Measurements from ENCODE around the gene UST. TPM values are rescaled to one million over a fixed set of nuclear protein-coding genes. Genes with fewer than 3 reads are reported as not detected.

UST gene
- total and polyA plus RNA-seq, 4 donors: 0.24 to 2.7 (median 0.87) TPM

DNA sequence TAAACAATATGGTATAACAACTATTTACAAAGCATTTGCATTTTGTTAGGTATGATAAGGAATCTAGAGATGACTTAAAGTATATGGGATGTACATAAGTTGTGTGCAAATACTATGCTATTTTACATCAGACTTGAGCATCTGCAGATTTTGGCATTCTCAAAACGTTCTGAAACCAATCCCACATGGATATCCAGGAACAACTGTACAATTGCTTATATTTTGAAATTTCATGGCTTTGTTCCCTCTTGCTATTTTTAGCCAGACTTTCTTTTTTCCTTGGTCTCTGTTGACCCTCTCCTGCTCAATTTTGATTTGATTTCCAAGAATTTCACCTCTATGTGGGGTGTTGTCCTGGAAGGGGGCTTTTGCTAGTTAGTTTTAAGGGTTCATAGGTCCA, 32.9 kb upstream of the UST start:
- DNase-seq (ENCODE audit: low spot score): no peak
- 40% methylated on average over 1 of the region's 1 CpG for WGBS

DNA sequence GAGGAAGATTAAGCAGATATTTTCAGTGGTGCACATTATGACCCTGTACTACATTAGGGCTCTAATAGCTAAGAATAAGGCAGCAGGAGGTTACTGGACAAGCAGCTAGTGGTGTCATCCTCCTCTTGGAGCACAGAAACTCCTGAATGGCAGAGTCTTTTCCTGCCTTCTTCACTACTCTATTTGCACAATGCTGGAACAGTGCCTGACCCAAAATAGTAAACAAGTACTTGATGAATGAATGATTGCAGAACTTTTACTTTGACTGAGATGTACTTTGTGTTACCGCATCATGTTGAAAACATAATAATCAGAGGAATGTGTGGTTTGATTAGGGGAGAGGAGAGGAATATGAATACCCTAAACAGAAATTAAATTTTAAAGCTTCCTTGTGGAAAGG, 30.0 kb upstream of the UST start:
- no peak overlapping the region for H3K9ac ChIP-seq (ENCODE audit: low read depth in 1 of 2, low read length in 2 of 2)
- H3K4me1 ChIP-seq (ENCODE audit: control insufficient read depth in 4 of 4, insufficient read depth in 4 of 4, low read length in 3 of 4): no peaks in the 10 kb centered on the region
- H3K4me3 ChIP-seq (ENCODE audit: low read depth in 1 of 3, low read length in 3 of 3): no peak overlapping the region
- no peaks in the 10 kb centered on the region for H3K9me3 ChIP-seq (ENCODE audit: control insufficient read depth in 4 of 4, low read length in 3 of 4)
- no peak for DNase-seq (ENCODE audit: low spot score)
- 48% methylated on average over 1 of the region's 1 CpG for WGBS
- no peak overlapping the region for H3K27ac ChIP-seq (ENCODE audit: low read depth in 1 of 2, low read length in 2 of 2)
- H3K27me3 ChIP-seq (ENCODE audit: control insufficient read depth in 4 of 4, insufficient read depth in 4 of 4, low read length in 3 of 4): no peaks in the 10 kb centered on the region
- H3K36me3 ChIP-seq (ENCODE audit: control insufficient read depth in 4 of 4, insufficient read depth in 3 of 4, low read depth in 1 of 4, low read length in 3 of 4): no peaks in the 10 kb centered on the region
- no peak for TF ChIP-seq NR2F2 (IDR thresholded peaks at IDR 0.05)
- no peak for TF ChIP-seq HNF4G (IDR thresholded peaks at IDR 0.05)
- TF ChIP-seq, protein P1, sequence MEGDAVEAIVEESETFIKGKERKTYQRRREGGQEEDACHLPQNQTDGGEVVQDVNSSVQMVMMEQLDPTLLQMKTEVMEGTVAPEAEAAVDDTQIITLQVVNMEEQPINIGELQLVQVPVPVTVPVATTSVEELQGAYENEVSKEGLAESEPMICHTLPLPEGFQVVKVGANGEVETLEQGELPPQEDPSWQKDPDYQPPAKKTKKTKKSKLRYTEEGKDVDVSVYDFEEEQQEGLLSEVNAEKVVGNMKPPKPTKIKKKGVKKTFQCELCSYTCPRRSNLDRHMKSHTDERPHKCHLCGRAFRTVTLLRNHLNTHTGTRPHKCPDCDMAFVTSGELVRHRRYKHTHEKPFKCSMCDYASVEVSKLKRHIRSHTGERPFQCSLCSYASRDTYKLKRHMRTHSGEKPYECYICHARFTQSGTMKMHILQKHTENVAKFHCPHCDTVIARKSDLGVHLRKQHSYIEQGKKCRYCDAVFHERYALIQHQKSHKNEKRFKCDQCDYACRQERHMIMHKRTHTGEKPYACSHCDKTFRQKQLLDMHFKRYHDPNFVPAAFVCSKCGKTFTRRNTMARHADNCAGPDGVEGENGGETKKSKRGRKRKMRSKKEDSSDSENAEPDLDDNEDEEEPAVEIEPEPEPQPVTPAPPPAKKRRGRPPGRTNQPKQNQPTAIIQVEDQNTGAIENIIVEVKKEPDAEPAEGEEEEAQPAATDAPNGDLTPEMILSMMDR (IDR thresholded peaks at IDR 0.05; ENCODE audit: low read depth, low read length, missing input control): no peak
- TF ChIP-seq RAD21 (IDR thresholded peaks at IDR 0.05): no peak
- TF ChIP-seq TAF1 (conservative IDR thresholded peaks at IDR 0.05): no peak
- TF ChIP-seq FOXA1 (IDR thresholded peaks at IDR 0.05): no peak
- TF ChIP-seq YY1 (IDR thresholded peaks at IDR 0.05): no peak

More for the DNA sequence above, 32.9 kb upstream of the UST start:
- H3K27me3 ChIP-seq (ENCODE audit: control insufficient read depth in 4 of 4, insufficient read depth in 4 of 4, low read length in 3 of 4): no peaks in the 10 kb centered on the region
- no peaks in the 10 kb centered on the region for H3K9me3 ChIP-seq (ENCODE audit: control insufficient read depth in 4 of 4, low read length in 3 of 4)
- TF ChIP-seq GABPA (IDR thresholded peaks at IDR 0.05 in 1 of 2, conservative IDR thresholded peaks at IDR 0.05 in 1 of 2) (no peak), JUND (IDR thresholded peaks at IDR 0.05) (no peak), NR2F2 (IDR thresholded peaks at IDR 0.05) (no peak), HNF4G (IDR thresholded peaks at IDR 0.05) (no peak), RXRA (IDR thresholded peaks at IDR 0.05) (no peak), HNF4A (conservative IDR thresholded peaks at IDR 0.05) (no peak), SP1 (IDR thresholded peaks at IDR 0.05) (no peak), RAD21 (IDR thresholded peaks at IDR 0.05) (no peak), FOXA2 (IDR thresholded peaks at IDR 0.05) (no peak), EGR1 (IDR thresholded peaks at IDR 0.05; ENCODE audit: low read depth in 2 of 2) (no peak), FOXA1 (IDR thresholded peaks at IDR 0.05) (no peak), TAF1 (conservative IDR thresholded peaks at IDR 0.05) (no peak), YY1 (IDR thresholded peaks at IDR 0.05) (no peak)
- TF ChIP-seq, protein P2, sequence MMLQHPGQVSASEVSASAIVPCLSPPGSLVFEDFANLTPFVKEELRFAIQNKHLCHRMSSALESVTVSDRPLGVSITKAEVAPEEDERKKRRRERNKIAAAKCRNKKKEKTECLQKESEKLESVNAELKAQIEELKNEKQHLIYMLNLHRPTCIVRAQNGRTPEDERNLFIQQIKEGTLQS (IDR thresholded peaks at IDR 0.05): no peak
- TF ChIP-seq, protein P3, sequence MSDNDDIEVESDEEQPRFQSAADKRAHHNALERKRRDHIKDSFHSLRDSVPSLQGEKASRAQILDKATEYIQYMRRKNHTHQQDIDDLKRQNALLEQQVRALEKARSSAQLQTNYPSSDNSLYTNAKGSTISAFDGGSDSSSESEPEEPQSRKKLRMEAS (IDR thresholded peaks at IDR 0.05): no peak
- TF ChIP-seq, protein P4, sequence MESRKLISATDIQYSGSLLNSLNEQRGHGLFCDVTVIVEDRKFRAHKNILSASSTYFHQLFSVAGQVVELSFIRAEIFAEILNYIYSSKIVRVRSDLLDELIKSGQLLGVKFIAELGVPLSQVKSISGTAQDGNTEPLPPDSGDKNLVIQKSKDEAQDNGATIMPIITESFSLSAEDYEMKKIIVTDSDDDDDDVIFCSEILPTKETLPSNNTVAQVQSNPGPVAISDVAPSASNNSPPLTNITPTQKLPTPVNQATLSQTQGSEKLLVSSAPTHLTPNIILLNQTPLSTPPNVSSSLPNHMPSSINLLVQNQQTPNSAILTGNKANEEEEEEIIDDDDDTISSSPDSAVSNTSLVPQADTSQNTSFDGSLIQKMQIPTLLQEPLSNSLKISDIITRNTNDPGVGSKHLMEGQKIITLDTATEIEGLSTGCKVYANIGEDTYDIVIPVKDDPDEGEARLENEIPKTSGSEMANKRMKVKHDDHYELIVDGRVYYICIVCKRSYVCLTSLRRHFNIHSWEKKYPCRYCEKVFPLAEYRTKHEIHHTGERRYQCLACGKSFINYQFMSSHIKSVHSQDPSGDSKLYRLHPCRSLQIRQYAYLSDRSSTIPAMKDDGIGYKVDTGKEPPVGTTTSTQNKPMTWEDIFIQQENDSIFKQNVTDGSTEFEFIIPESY (IDR thresholded peaks at IDR 0.05): no peak
- TF ChIP-seq, protein P1 (IDR thresholded peaks at IDR 0.05; ENCODE audit: low read depth, low read length, missing input control): no peak
- TF ChIP-seq, protein P5, sequence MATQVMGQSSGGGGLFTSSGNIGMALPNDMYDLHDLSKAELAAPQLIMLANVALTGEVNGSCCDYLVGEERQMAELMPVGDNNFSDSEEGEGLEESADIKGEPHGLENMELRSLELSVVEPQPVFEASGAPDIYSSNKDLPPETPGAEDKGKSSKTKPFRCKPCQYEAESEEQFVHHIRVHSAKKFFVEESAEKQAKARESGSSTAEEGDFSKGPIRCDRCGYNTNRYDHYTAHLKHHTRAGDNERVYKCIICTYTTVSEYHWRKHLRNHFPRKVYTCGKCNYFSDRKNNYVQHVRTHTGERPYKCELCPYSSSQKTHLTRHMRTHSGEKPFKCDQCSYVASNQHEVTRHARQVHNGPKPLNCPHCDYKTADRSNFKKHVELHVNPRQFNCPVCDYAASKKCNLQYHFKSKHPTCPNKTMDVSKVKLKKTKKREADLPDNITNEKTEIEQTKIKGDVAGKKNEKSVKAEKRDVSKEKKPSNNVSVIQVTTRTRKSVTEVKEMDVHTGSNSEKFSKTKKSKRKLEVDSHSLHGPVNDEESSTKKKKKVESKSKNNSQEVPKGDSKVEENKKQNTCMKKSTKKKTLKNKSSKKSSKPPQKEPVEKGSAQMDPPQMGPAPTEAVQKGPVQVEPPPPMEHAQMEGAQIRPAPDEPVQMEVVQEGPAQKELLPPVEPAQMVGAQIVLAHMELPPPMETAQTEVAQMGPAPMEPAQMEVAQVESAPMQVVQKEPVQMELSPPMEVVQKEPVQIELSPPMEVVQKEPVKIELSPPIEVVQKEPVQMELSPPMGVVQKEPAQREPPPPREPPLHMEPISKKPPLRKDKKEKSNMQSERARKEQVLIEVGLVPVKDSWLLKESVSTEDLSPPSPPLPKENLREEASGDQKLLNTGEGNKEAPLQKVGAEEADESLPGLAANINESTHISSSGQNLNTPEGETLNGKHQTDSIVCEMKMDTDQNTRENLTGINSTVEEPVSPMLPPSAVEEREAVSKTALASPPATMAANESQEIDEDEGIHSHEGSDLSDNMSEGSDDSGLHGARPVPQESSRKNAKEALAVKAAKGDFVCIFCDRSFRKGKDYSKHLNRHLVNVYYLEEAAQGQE (IDR thresholded peaks at IDR 0.05): no peak
- H3K27ac ChIP-seq (ENCODE audit: low read depth in 1 of 2, low read length in 2 of 2): no peak overlapping the region
- H3K4me3 ChIP-seq (ENCODE audit: low read depth in 1 of 3, low read length in 3 of 3): no peak overlapping the region
- H3K4me1 ChIP-seq (ENCODE audit: control insufficient read depth in 4 of 4, insufficient read depth in 4 of 4, low read length in 3 of 4): no peaks in the 10 kb centered on the region
- H3K9ac ChIP-seq (ENCODE audit: low read depth in 1 of 2, low read length in 2 of 2): no peak overlapping the region
- H3K36me3 ChIP-seq (ENCODE audit: control insufficient read depth in 4 of 4, insufficient read depth in 3 of 4, low read depth in 1 of 4, low read length in 3 of 4): no peaks in the 10 kb centered on the region
